Astrocyte of the cerebellum (primary cell): ENCODE data around the gene DPH3.

Experiments
- DNase-seq: peaks from one replicate; pipeline ENCODE4 v3.0.0-alpha.2; 2011; ENCODE audit warnings: low read depth
- H3K4me3 ChIP-seq: 2 replicates; pipeline ENCODE4 v1.5.1; 2011; ENCODE audit warnings: mild to moderate bottlenecking, low read depth, low read length, moderate library complexity
- in situ Hi-C: cut with HindIII; loops from 2 replicates; pipeline ENCODE4 v1.10.0; 2017; ENCODE audit warnings: low sequenced_read_pairs
- TF ChIP-seq, protein P1 (sequence below): IDR thresholded peaks from 2 replicates; pipeline ENCODE4 v1.5.1; 2012; ENCODE audit warnings: low read length, low read depth, moderate library complexity, mild to moderate bottlenecking; ENCODE audit errors: missing control alignments

DPH3 gene

DNA sequence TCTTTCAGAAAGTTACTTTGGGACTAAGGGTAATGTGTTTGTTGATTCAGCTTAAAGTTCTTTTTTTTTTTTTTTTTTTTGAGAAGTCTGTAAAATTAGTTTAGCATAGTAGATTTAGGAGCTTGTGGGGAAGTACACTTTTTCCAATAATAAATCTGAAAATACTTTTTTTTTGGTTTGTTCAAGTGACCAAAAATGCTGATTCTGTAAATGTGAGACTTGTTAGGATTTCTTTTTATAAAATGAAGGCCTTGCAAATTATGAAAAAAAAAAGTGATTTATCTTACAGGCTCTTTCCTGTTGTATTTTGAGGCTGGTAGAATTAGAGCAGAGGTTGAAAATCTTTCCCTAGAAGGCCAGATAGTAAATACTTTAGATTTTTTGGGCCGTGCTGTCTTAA lies 7.8 kb upstream of the DPH3 start:
- TF ChIP-seq, protein P1, sequence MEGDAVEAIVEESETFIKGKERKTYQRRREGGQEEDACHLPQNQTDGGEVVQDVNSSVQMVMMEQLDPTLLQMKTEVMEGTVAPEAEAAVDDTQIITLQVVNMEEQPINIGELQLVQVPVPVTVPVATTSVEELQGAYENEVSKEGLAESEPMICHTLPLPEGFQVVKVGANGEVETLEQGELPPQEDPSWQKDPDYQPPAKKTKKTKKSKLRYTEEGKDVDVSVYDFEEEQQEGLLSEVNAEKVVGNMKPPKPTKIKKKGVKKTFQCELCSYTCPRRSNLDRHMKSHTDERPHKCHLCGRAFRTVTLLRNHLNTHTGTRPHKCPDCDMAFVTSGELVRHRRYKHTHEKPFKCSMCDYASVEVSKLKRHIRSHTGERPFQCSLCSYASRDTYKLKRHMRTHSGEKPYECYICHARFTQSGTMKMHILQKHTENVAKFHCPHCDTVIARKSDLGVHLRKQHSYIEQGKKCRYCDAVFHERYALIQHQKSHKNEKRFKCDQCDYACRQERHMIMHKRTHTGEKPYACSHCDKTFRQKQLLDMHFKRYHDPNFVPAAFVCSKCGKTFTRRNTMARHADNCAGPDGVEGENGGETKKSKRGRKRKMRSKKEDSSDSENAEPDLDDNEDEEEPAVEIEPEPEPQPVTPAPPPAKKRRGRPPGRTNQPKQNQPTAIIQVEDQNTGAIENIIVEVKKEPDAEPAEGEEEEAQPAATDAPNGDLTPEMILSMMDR = no peak
- no peak for DNase-seq
- H3K4me3 ChIP-seq = no peak overlapping the region
- in situ Hi-C loops = no loop called here

DNA sequence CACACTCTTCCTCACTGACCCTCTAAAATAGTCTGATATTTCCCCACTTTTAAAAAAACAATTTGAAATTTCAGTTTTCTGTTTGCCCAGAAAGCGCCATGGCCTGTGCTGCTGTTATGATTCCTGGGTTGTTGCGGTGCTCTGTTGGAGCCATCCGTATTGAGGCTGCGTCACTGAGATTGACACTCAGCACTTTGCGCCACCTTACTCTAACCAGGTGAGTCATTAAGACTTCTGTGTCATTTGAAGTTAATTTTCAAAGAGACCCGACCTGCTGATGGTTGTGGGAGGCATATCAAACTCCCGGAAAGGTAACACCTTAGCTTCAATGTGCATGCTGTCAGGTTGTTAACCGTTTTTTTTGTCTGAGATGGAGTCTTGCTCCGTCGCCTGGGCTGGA lies 6.1 kb upstream of the DPH3 start:
- no peak for DNase-seq
- TF ChIP-seq, protein P1 = no peak
- no peak overlapping the region for H3K4me3 ChIP-seq
- in situ Hi-C loops = no loop called here

DNA sequence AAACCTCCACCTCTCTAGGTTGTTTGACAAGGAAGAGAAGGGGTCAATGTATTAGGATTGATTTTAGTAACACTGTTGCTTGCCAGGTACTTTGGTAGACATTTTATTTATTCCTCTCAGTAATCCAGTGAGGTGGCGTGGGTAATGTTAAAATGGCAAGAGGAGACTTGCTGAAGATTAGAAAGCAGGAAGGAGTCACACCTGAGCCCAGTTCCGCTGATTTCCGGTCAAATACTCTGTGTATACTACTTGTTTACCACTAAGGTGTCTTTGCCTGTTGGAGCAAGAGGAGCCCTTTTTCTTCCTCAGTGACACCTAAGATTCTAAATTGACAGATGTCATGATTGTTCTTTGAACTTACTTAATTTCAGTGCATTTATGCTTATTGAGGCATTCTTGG lies 2.0 kb upstream of the DPH3 start:
- in situ Hi-C loops = no loop called here
- no peak for DNase-seq
- no peak overlapping the region for H3K4me3 ChIP-seq
- TF ChIP-seq, protein P1 = no peak

DNA sequence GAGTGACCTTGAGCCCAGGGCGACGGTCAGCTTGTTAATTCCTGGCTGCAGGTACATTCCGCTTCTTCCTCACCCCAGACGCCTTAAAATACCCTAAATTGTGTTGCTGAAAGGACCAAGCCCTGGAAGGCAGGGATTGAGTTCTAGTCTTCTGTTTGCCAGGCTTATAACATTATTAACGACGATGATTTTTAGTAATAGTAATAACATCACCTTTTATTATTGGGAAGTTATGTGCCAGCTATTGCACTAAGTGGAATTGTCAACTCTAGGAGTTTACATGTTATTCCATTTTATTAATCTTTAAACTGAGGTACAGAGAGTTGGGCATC lies 678 bp upstream of the DPH3 start:
- in situ Hi-C loops = no loop called here
- TF ChIP-seq, protein P1 = no peak
- DNase-seq = no peak
- peak overlapping the region; percentile 82 for H3K4me3 ChIP-seq

DNA sequence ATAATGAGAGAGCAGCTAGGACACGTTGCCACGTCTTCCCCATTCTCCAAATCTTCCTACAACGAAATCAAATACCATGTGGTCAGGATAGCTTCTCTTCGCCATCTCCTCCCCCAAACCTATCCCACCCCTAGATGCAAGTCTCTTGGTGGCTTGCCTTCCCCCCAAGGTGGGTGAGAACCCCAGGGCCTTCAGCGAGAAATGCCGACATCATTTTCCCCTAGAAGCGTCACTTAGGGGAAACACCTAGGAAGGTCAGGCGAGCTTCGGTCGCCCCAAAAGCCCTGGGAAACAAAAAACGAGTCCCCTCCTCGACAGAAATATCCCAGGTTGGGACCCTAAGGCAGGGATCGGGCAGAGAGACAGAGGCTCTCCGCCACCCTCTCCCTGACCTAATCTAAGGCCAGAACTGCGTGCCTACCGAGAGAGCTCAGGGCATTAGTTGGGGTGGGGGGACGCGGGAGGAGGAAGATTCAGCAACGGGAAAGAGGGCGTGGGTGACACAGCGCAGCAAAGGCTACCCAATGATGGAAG lies 502 bp downstream of the DPH3 start:
- H3K4me3 ChIP-seq = peak overlapping the region; percentile 82
- TF ChIP-seq, protein P1 = no peak
- no peak for DNase-seq
- in situ Hi-C loops = no loop called here

DNA sequence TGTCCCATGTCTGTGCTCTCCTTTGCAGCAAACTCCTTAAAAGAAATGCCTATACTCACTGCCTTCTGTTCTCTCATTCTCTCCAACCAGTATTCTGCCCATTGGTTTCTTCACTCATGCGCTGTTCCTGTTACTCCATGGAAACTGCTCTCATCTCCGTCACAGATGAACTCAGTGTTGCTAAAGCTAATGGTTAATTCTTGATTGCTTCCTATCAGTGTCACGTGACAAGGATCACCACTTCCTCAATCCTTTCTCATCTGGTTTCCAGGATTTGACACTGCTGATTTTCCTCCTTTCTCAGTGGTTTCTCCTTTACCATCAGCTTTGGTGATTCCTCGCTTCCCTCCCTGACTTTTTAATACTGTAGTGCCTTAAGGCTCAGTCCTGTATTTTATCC lies 2.6 kb downstream of the DPH3 start:
- no peak overlapping the region for H3K4me3 ChIP-seq
- TF ChIP-seq, protein P1 = no peak
- no peak for DNase-seq
- in situ Hi-C loops = no loop called here

DNA sequence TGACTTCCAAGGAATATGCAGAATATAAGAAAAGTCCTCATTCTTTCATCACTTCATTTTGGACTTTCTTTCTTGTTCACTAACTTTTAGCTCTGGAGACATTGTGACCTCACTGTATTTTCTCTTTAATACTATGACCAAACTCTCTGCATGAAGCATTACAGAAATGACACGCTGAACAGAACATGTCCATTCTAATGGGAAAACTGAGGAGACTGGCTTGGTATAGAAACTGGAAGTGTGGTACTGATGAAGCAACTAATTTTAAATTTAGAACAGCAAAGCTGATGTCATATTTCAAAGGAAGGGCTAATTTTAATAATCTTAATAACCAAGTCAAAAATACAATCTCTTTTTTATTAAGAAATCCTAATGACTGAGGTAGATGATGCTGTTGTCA lies 4.7 kb downstream of the DPH3 start:
- no peak overlapping the region for H3K4me3 ChIP-seq
- TF ChIP-seq, protein P1 = no peak
- in situ Hi-C loops = no loop called here
- DNase-seq = no peak
